Measurements from ENCODE around the gene DVL1.

DNA sequence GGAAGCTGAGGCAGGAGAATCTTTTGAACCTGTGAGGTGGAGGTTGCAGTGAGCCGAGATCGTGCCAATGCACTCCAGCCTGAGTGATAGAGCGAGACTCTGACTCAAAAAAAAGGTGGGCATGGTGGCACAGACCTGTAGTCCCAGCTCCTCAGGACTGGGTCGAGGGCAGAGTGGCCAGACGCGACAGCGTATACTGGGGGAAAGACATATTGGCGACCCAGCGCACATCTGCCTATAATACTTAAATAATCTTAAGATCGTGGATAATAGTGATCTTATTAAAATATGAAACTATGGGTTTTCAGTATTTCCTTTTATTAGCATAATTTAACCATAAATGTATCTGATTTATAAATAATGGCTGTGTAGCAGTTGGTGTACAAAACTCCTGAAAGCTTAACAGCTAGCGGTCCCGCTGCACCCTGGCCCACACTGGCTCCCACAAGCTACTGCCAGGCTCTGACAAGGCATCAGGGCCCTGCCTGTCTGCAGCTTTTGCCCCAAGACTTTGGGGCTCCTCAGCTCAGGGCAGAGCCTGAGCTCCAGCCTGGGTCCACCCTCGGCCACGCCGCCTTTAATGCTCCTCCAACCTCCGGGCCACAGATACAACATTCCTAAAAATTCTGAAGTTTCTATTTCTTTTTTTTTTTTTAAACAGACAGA, 28.5 kb upstream of the DVL1 start:
- TF ChIP-seq, protein P1, sequence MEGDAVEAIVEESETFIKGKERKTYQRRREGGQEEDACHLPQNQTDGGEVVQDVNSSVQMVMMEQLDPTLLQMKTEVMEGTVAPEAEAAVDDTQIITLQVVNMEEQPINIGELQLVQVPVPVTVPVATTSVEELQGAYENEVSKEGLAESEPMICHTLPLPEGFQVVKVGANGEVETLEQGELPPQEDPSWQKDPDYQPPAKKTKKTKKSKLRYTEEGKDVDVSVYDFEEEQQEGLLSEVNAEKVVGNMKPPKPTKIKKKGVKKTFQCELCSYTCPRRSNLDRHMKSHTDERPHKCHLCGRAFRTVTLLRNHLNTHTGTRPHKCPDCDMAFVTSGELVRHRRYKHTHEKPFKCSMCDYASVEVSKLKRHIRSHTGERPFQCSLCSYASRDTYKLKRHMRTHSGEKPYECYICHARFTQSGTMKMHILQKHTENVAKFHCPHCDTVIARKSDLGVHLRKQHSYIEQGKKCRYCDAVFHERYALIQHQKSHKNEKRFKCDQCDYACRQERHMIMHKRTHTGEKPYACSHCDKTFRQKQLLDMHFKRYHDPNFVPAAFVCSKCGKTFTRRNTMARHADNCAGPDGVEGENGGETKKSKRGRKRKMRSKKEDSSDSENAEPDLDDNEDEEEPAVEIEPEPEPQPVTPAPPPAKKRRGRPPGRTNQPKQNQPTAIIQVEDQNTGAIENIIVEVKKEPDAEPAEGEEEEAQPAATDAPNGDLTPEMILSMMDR (IDR thresholded peaks at IDR 0.05; ENCODE audit: low read depth, low read length, poor library complexity, severe bottlenecking), result no peak
- TF ChIP-seq EZH2phosphoT487 (IDR thresholded peaks at IDR 0.05; ENCODE audit: borderline replicate concordance, low read length), result no peak
